NCI-H1105 (cell line): ENCODE measurements around the gene ANKH.
A peak's percentile ranks its signal among the peaks of the same experiment; 100 is the strongest.
"Not testable (repeated sequence)": the region's sequence is repeated elsewhere in the genome, so short reads cannot be mapped to it uniquely, and the experiment has no call there.

Experiments used
- DNase-seq: peaks from one replicate; lab custom pipeline; 2025; lab: John Stamatoyannopoulos, UW

The ANKH gene

DNA sequence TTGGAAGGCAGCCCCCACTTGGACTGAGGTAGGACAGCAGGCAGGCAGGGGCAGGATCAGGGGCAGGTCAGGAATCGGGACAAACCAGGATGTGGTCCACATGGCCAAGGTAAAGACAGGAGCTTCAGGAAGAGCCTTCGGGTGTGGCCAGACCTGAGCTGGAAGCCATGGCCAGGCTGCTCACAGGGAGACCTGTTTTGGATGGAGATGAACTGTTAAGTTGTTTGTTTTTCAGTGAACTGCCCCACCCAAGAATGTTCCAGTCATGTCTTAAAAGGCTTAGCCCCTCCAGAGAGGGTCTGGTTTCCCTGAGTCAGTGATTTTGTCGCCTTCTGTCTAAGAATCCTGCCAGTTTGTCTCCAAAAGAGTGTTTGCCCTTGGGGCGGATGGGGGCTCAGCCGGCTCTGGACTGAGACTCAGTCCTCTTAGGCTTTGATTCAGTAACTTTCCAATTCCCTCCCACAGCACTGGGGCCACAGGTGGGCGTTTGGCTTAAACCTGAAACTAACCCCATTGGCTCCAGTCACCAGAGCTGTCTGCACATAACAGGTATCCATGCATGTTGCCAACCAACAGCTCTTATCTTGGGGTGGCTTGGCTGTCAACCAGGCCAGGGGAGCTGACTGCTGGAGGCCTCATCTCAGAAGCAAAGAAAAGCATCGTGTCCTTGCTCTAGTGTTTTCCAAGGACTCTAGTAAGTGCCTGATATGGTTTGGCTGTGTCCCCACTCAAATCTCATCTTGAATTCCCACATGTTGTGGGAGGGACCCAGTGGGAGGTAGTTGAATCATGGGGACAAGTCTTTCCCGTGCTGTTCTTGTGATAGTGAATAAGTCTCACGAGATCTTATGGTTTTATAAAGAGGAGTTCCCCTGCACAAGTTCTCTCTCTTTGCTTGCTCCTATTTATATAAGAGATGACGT, 11.3 kb upstream of the ANKH start:
- no peak for DNase-seq

DNA sequence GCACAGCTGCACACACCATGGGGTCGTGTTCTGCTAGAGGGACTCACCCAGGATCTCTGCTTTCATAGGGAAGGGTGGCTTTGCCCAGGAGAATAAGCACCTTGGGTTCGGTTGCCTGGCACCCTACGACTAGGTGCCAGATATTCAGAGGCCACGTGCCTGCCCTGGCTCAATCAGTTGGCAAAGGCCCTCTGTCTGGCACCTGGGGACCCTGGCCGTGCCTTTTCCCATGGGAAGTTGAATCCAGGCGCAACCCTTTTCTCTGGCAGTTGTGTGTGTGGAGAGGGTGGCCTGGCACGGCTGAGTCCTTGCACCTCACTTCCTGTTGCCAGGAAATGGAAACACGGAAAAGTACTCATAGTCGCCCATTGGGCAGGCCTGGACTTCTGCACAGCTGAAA, 10.2 kb upstream of the ANKH start:
- no peak for DNase-seq

GRCh38 chr5:14880688-14881087, 9.1 kb upstream of the ANKH start:
- DNase-seq = no peak

DNA sequence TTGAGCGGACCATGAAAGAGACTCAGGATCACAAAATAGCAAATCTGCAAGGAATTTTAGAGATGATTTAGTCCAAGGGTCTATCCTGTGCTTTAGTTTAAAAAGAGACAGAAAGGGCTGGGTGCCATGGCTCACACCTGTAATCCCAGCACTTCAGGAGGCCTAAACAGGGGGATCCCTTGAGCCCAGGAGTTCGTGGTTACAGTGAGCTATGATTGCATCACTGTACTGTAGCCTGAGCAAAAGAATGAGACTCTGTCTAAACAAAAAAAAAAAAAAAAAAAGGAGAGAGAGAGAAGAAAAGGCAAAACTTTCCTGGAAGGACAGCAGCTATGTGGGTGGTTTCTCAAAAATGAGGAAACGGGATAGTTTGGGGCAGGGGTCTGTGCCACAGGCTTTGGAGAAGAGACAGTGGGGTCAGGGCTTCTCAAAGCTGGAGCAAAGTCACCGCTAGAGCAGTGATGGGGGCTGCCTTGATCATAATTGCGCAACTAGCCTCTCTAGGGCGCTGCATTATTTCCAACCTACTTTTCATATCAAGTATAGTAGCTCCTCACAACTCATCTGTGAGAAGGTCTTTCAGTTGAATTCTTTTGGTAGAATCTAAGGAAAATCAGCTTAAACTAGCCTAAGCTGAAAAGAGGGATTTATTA, 8.5 kb upstream of the ANKH start:
- DNase-seq = no peak

DNA sequence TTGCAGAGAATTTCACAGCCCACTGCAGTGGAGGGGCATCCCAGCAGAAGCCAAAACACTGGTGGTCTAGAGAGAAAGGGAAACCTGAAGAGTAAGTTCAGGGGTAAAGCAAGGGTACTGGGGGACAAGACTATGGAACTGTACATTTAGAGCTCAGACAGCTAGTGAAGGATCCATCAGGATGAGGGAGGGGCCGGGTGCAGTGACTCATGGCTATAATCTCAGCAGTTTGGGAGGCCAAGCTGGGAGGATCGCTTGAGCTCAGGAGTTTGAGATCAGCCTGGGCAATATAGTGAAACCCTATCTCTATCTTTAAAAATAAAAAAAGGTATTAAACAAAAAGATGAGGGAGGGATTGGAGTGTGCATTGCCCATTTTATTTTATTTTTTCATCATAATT, 7.8 kb upstream of the ANKH start:
- no peak for DNase-seq

- not testable (repeated sequence) for DNase-seq
These were observed 6.6 kb upstream of the ANKH start for GRCh38 chr5:14878192-14878591.

- no peak for DNase-seq
These were observed 4.5 kb upstream of the ANKH start for GRCh38 chr5:14876095-14876494.

DNA sequence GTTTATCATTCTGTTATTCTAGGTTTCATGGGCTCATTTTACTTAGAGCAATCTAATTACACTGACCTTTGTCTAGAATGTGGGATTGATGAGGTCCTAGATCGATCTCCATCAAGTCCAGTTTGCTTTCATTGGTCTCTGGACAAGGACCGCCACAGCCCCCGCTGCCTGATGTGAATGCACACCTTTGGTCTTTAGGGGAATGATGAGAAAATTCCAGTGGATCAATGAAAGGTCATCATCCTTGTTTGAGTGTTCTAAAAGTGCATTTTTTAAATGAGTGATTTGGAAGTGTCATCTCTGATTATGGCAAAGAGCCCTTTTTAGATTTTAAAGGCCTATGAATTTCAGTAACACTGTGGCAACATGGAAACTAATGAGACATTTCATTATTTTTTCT, 2.2 kb upstream of the ANKH start:
- DNase-seq = no peak

DNA sequence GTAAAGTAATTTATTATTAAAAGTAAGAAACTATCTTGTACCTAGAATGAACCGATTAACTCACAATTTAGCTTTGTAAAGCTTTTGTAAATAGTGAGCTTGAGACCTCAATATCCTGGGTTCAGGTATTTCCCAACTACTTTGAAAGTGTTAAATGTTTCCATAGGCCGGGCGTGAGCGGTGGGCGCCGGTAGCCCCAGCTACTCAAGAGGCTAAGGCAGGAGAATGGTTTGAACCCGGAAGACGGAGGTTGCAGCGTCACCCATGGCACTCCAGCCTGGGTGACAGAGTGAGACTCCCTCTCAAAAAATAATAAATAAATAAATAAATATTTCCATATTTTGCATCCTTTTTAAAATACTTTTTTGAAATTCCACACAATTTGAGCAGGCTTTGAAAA, 1.5 kb upstream of the ANKH start:
- no peak for DNase-seq

- peak; percentile 53 for DNase-seq
These were observed 752 bp upstream of the ANKH start for GRCh38 chr5:14872070-14872989.

- no peak for DNase-seq
These were observed 1.0 kb downstream of the ANKH start for GRCh38 chr5:14870337-14871213.

GRCh38 chr5:14869668-14870164, 1.9 kb downstream of the ANKH start:
- DNase-seq = no peak

DNA sequence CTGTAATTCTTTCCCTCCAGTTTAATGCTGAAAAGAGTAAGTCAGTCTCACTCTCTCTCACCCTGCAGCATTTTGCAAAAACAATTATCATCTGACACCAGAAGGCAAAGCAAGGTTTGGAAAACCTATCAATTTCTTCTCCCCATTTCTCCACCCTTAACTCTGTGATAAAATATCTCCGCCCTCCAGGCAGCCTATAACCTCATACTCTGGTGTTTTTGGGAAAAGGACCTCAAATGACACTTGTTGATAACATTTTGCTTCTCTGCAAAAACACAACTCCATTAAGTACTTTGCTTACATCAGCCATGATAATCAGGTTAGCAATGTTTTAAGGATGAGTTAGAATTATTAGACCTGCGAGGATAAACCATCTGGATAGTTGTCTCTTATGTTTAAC, 2.3 kb downstream of the ANKH start:
- no peak for DNase-seq

- no peak for DNase-seq
These were observed 2.8 kb downstream of the ANKH start for GRCh38 chr5:14868771-14869170.

GRCh38 chr5:14864181-14864812, 7.3 kb downstream of the ANKH start:
- DNase-seq = no peak

DNA sequence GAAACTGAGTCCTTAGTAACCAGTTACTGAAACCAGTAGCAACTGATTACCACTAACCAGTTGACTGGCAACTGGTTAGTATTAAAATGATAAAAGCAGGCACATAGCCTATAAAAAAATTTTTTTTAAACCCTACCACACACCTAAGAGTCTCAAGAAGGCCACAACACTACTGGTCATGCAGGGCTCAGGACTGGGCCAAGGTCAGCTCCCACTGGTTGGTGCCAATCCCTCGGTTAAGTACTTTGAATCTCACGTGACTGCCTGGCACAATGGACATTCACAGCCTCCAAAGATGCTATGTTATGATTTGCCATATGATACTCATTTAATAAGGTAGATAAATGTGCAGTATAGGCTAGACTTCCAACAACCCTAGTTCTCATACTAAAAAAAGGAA, 8.5 kb downstream of the ANKH start:
- no peak for DNase-seq

DNA sequence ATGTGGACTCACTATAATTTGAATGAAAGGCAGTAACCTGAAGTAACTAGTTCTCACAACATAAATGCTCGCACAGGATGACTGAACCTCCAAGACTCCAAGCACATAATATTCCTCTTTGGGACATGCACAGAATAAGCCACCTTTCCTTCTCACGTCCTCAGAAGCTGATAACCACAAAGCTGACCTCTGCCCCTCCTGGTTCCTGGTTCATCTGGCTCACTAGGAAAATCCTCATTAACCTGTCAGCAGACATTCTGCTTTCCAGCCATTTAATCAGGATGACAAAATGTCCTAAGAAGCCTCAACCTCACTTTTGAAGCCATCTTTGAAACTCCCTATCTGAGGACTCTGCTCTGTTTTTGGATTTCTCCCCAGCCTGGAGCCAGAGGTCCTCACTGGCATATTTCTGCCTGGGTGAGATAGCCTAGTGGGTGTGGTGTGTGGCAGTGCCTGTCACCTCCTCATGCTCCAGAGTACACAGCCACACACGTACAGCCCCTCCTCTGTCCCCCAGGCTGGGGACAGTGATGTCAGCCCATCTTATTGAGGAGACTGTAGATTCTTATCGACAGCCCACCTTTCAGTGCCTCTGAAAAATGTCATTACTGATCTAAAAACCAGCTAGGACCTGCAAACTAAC, 10.3 kb downstream of the ANKH start:
- DNase-seq = no peak

GRCh38 chr5:14859980-14860379, 11.6 kb downstream of the ANKH start:
- no peak for DNase-seq

DNA sequence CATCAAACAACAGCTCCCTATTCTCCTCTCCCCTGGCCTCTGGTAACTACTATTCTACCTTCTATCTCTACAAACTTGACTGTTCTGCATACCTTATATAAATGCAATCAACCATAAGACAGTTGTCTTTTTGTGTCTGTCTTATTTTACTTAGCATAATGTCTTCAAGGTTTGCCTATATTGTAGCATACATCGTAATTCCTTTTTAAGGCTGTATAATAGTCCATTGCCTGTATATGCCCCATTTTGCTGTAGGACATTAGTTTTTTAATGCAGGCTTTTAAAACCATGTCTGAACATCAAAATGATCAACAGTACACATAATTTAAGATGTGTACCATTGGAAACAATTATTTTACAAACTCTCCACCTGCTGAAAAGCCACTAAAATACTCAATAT, 12.4 kb downstream of the ANKH start:
- no peak for DNase-seq

GRCh38 chr5:14855366-14855765, 16.2 kb downstream of the ANKH start:
- no peak for DNase-seq
